Mesenchymal stem cell (in vitro differentiated cells and primary cell): ENCODE results near the gene KLHL29.

Experiments used
- DNase-seq: peaks from one replicate; pipeline ENCODE4 v3.0.0-alpha.2; 2013
- H2AFZ ChIP-seq: one replicate; pipeline ENCODE4 v1.6.1; 2013; ENCODE audit warnings: low read depth, mild to moderate bottlenecking, control low read depth, inconsistent platforms, low read length, moderate library complexity
- H2AK5ac ChIP-seq: 2 replicates; pipeline ENCODE4 v1.6.1; 2013; ENCODE audit warnings: low read length, moderate library complexity, mild to moderate bottlenecking, inconsistent platforms; ENCODE audit not compliant: severe bottlenecking
- H2BK120ac ChIP-seq: one replicate; pipeline ENCODE4 v1.6.1; 2013; ENCODE audit warnings: low read depth, mild to moderate bottlenecking, inconsistent platforms, low read length, moderate library complexity
- H2BK12ac ChIP-seq, 2 experiments: one replicate each; pipeline ENCODE4 v1.6.1; 2013; ENCODE audit warnings: inconsistent platforms in 2 of 2, low read length in 2 of 2, mild to moderate bottlenecking in 2 of 2, moderate library complexity in 2 of 2, control low read depth in 1 of 2
- H2BK15ac ChIP-seq: one replicate; pipeline ENCODE4 v1.6.1; 2013; ENCODE audit warnings: mild to moderate bottlenecking, low read depth, inconsistent platforms; ENCODE audit not compliant: poor library complexity, severe bottlenecking
- H2BK5ac ChIP-seq: 2 replicates; pipeline ENCODE4 v1.6.1; 2013; ENCODE audit warnings: low read depth, mild to moderate bottlenecking, low read length, control low read depth, inconsistent platforms; ENCODE audit not compliant: poor library complexity, severe bottlenecking
- H3K14ac ChIP-seq, 2 experiments: one replicate each; pipeline ENCODE4 v1.6.1; 2013; ENCODE audit warnings: inconsistent platforms in 2 of 2, low read length in 2 of 2, control low read depth in 1 of 2, mild to moderate bottlenecking in 1 of 2, moderate library complexity in 1 of 2
- H3K18ac ChIP-seq, 2 experiments: one replicate each; pipeline ENCODE4 v1.6.1; 2013; ENCODE audit warnings: inconsistent platforms in 2 of 2, low read length in 2 of 2, control low read depth in 1 of 2, low read depth in 1 of 2, mild to moderate bottlenecking in 1 of 2
- H3K23ac ChIP-seq, 2 experiments: one replicate each; pipeline ENCODE4 v1.6.1; 2013; ENCODE audit warnings: inconsistent platforms in 2 of 2, low read length in 2 of 2, mild to moderate bottlenecking in 2 of 2, moderate library complexity in 2 of 2, control low read depth in 1 of 2
- H3K27ac ChIP-seq: 2 replicates; pipeline ENCODE4 v1.5.1; 2013; ENCODE audit warnings: mild to moderate bottlenecking, moderate library complexity, low read length, control low read depth, inconsistent platforms; ENCODE audit not compliant: poor library complexity, severe bottlenecking
- H3K27me3 ChIP-seq, 2 experiments: 2 replicates each; pipeline versions ENCODE4 v1.6.1 to v1.7.0; 2013; ENCODE audit warnings: low read length in 2 of 2, mild to moderate bottlenecking in 2 of 2, moderate library complexity in 2 of 2, control low read depth in 1 of 2, inconsistent platforms in 1 of 2; ENCODE audit not compliant: control insufficient read depth in 1 of 2, insufficient read depth in 1 of 2
- H3K36me3 ChIP-seq, 2 experiments: 2 replicates each; pipeline versions ENCODE4 v1.6.1 to v1.7.0; 2013; ENCODE audit warnings: low read length in 2 of 2, control low read depth in 1 of 2, inconsistent platforms in 1 of 2, low read depth in 1 of 2, mild to moderate bottlenecking in 1 of 2; ENCODE audit not compliant: insufficient read depth in 2 of 2, control insufficient read depth in 1 of 2
- H3K4ac ChIP-seq, 2 experiments: one replicate each; pipeline ENCODE4 v1.6.1; 2013; ENCODE audit warnings: inconsistent platforms in 2 of 2, low read length in 2 of 2, mild to moderate bottlenecking in 2 of 2, moderate library complexity in 2 of 2, control low read depth in 1 of 2, low read depth in 1 of 2
- H3K4me1 ChIP-seq: 2 replicates; pipeline ENCODE4 v1.6.1; 2013; ENCODE audit warnings: low read depth, low read length, control low read depth; ENCODE audit not compliant: control insufficient read depth, insufficient read depth
- H3K4me2 ChIP-seq: 2 replicates; pipeline ENCODE4 v1.6.1; 2013; ENCODE audit warnings: low read length, mild to moderate bottlenecking, inconsistent platforms; ENCODE audit not compliant: poor library complexity, severe bottlenecking
- H3K4me3 ChIP-seq, 2 experiments: 2 replicates each; pipeline versions ENCODE4 v1.5.1 to v1.7.0; 2013; ENCODE audit warnings: low read length in 2 of 2, mild to moderate bottlenecking in 2 of 2, control low read depth in 1 of 2, low read depth in 1 of 2; ENCODE audit not compliant: insufficient read depth in 1 of 2
- H3K79me1 ChIP-seq: replicated peaks from 2 replicates; pipeline ENCODE4 v1.6.1; 2013; ENCODE audit warnings: mild to moderate bottlenecking, control low read depth, low read length, inconsistent platforms; ENCODE audit not compliant: poor library complexity, severe bottlenecking
- H3K9ac ChIP-seq: 2 replicates; pipeline ENCODE4 v1.7.0; 2013; ENCODE audit warnings: mild to moderate bottlenecking, low read length, moderate library complexity
- H3K9me3 ChIP-seq: 2 replicates; pipeline ENCODE4 v1.7.0; 2013; ENCODE audit warnings: mild to moderate bottlenecking, low read length; ENCODE audit not compliant: control insufficient read depth
- H4K8ac ChIP-seq: one replicate; pipeline ENCODE4 v1.6.1; 2013; ENCODE audit warnings: inconsistent platforms, mild to moderate bottlenecking, low read length, moderate library complexity
- H4K91ac ChIP-seq: one replicate; pipeline ENCODE4 v1.6.1; 2013; ENCODE audit warnings: mild to moderate bottlenecking, low read length, inconsistent platforms
- WGBS: methylation state at CpG from one replicate; pipeline ENCODE4 v1.1.7; 2013; ENCODE audit warnings: mixed read lengths; 5-methylcytosine and 5-hydroxymethylcytosine counted together

Gene KLHL29

DNA sequence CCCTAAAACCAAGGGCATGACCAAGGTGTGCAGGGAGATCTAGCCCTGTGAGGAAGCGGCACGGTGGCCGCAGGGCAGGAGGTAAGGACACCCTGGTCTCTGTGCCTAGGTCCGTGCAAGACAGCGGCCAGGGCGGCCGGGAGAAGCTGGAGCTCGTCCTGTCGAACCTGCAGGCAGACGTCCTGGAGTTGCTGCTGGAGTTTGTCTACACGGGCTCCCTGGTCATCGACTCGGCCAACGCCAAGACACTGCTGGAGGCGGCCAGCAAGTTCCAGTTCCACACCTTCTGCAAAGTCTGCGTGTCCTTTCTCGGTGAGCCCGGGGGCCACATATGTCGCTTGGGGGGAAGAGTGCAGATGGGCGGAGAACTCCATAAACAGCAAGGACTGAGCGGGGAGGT lies 306.6 kb downstream of the KLHL29 start:
- Histone ChIP-seq H4K91ac (no peak overlapping the region), H4K8ac (no peak overlapping the region), H3K79me1 (no peaks in the 10 kb centered on the region), H3K14ac (peak overlapping the region in 1 of 2 experiments; percentile 35), H3K4ac (no peak overlapping the region), H3K4me3 (no peak overlapping the region), H3K9me3 (no peaks in the 10 kb centered on the region), H2AFZ (no peak overlapping the region), H2BK120ac (no peak overlapping the region), H2BK15ac (no peak overlapping the region), H3K36me3 (peaks cover 69 to 76% of the 10 kb centered on the region in 2 experiments), H3K23ac (no peak overlapping the region), H3K4me2 (no peak overlapping the region), H2BK5ac (no peak overlapping the region), H3K18ac (no peak overlapping the region), H3K4me1 (peaks cover 4% of the 10 kb centered on the region), H3K27me3 (no peaks in the 10 kb centered on the region), H2AK5ac (no peak overlapping the region), H3K9ac (no peak overlapping the region), H3K27ac (no peak overlapping the region), H2BK12ac (no peak overlapping the region)
- DNase-seq: no peak
- 97% methylated on average over 21 of the region's 21 CpGs for WGBS

DNA sequence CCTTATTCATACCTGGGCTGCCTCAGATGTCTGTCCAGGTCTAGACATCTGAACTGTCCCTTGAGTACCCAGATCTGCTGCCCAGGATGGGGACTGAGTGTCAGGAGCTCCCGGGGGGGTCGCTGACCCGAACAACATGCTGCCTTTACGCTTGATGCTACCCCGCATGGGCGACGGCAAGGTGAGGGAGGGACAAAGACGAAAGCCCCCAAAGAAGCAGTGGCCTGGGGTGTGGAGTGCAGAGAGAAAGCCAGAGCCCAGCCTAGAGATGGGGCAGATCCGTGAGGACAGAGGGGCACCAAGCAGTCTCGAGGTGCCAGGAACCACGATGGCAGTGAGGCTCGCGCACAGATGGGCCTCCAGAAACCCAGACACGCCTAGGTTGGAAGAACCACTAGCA lies 307.3 kb downstream of the KLHL29 start:
- H3K36me3 ChIP-seq: peaks cover 68 to 76% of the 10 kb centered on the region in 2 experiments
- no peak for DNase-seq
- no peak overlapping the region for H2AFZ ChIP-seq
- no peak overlapping the region for H3K23ac ChIP-seq
- H3K18ac ChIP-seq: no peak overlapping the region
- H3K9me3 ChIP-seq: no peaks in the 10 kb centered on the region
- H3K27ac ChIP-seq: no peak overlapping the region
- H2BK12ac ChIP-seq: no peak overlapping the region
- no peak overlapping the region for H2AK5ac ChIP-seq
- H2BK15ac ChIP-seq: no peak overlapping the region
- no peak overlapping the region for H2BK5ac ChIP-seq
- no peak overlapping the region for H4K91ac ChIP-seq
- H3K27me3 ChIP-seq: no peaks in the 10 kb centered on the region
- H3K79me1 ChIP-seq: no peaks in the 10 kb centered on the region
- H3K14ac ChIP-seq: no peak overlapping the region
- no peak overlapping the region for H3K9ac ChIP-seq
- no peak overlapping the region for H4K8ac ChIP-seq
- no peak overlapping the region for H3K4me3 ChIP-seq
- no peak overlapping the region for H3K4ac ChIP-seq
- peaks cover 4% of the 10 kb centered on the region for H3K4me1 ChIP-seq
- 98% methylated on average over 14 of the region's 14 CpGs for WGBS
- H2BK120ac ChIP-seq: no peak overlapping the region
- no peak overlapping the region for H3K4me2 ChIP-seq

DNA sequence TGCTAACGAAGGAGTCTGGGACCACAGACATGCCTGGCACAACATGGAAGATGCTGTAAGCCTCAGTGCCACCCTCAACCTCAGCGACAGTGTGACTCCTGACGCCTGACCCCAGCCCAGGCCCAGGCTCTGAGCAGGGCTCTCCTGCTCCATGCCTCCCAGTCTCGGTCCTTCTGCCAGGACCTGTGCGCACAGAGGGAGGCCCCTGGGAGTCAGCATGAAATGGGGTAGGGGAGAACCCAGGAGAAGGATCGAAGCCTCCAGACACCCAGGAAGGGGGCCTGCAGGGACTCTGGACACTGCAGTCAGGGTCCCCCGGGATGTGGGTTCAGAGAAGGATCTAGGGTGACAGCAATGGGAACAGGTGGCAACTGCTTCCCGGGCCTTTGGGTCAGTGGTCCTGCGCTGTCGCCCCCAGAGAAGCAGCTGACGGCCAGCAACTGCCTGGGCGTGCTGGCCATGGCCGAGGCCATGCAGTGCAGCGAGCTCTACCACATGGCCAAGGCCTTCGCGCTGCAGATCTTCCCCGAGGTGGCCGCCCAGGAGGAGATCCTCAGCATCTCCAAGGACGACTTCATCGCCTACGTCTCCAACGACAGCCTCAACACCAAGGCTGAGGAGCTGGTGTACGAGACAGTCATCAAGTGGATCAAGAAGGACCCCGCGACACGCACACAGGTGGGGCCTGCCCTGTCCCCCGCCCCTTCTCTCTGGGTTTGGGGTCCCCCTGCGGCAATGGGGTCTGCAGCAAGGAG lies 308.0 kb downstream of the KLHL29 start:
- H4K91ac ChIP-seq: no peak overlapping the region
- no peaks in the 10 kb centered on the region for H3K27me3 ChIP-seq
- DNase-seq: no peak
- no peaks in the 10 kb centered on the region for H3K79me1 ChIP-seq
- no peak overlapping the region for H3K4ac ChIP-seq
- H3K18ac ChIP-seq: no peak overlapping the region
- no peak overlapping the region for H2AK5ac ChIP-seq
- peaks cover 65 to 75% of the 10 kb centered on the region in 2 experiments for H3K36me3 ChIP-seq
- no peak overlapping the region for H2BK12ac ChIP-seq
- no peak overlapping the region for H2BK120ac ChIP-seq
- no peak overlapping the region for H3K14ac ChIP-seq
- H2AFZ ChIP-seq: no peak overlapping the region
- H3K9me3 ChIP-seq: no peaks in the 10 kb centered on the region
- 96% methylated on average over 28 of the region's 28 CpGs for WGBS
- no peak overlapping the region for H2BK15ac ChIP-seq
- H2BK5ac ChIP-seq: no peak overlapping the region
- H3K4me3 ChIP-seq: no peak overlapping the region
- H4K8ac ChIP-seq: no peak overlapping the region
- no peak overlapping the region for H3K23ac ChIP-seq
- H3K27ac ChIP-seq: no peak overlapping the region
- peaks cover 4% of the 10 kb centered on the region for H3K4me1 ChIP-seq
- no peak overlapping the region for H3K4me2 ChIP-seq
- no peak overlapping the region for H3K9ac ChIP-seq

DNA sequence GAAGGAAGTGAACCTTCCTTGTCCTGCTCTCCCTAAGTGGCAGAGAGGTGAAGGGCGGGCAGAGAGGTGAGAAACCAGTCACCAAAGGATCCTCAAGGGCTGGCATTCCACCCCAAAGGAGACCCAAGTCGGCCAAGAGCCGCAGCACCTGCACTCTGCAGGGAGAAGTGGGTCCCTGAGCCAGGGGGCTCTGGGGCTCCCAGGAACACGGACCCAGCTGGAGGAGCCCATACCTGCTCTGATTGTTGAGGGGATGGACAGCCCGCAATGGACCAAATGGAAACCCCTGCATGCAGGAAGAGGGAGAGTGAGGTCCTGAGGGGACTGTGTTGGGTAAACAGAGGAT lies 308.6 kb downstream of the KLHL29 start:
- Histone ChIP-seq H2BK12ac (no peak overlapping the region), H4K8ac (no peak overlapping the region), H3K36me3 (peaks cover 65 to 76% of the 10 kb centered on the region in 2 experiments), H3K4ac (no peak overlapping the region), H3K18ac (no peak overlapping the region), H3K27ac (no peak overlapping the region), H3K79me1 (no peaks in the 10 kb centered on the region), H3K9me3 (no peaks in the 10 kb centered on the region), H4K91ac (no peak overlapping the region), H2BK120ac (no peak overlapping the region), H3K27me3 (no peaks in the 10 kb centered on the region), H3K14ac (no peak overlapping the region), H3K23ac (no peak overlapping the region), H3K4me1 (peaks cover 5% of the 10 kb centered on the region), H2BK5ac (no peak overlapping the region), H3K4me2 (no peak overlapping the region), H3K4me3 (no peak overlapping the region), H3K9ac (no peak overlapping the region), H2AK5ac (no peak overlapping the region), H2BK15ac (no peak overlapping the region), H2AFZ (no peak overlapping the region)
- no peak for DNase-seq
- WGBS: 93% methylated on average over 5 of the region's 5 CpGs
